Endodermal cell (in vitro differentiated cells): ENCODE results near the gene ROPN1L. TPM values are rescaled to one million over a fixed set of nuclear protein-coding genes. Genes with fewer than 3 reads are reported as not detected.

Source experiments
- DNase-seq: peaks from one replicate; pipeline ENCODE4 v3.0.0-alpha.2; 2017
- H3K27ac ChIP-seq: 2 replicates; pipeline ENCODE4 v1.5.1; 2013; ENCODE audit warnings: mild to moderate bottlenecking, low read depth, low read length, moderate library complexity
- H3K27me3 ChIP-seq: 2 replicates; pipeline ENCODE4 v1.6.1; 2013; ENCODE audit warnings: mild to moderate bottlenecking, low read length, moderate library complexity; ENCODE audit not compliant: insufficient read depth, control insufficient read depth, poor library complexity, severe bottlenecking
- H3K36me3 ChIP-seq: 2 replicates; pipeline ENCODE4 v1.7.0; 2013; ENCODE audit warnings: mild to moderate bottlenecking, low read length, moderate library complexity; ENCODE audit not compliant: control insufficient read depth, insufficient read depth
- H3K4me1 ChIP-seq: one replicate; pipeline ENCODE4 v1.7.0; 2013; ENCODE audit warnings: low read length; ENCODE audit not compliant: control insufficient read depth, insufficient read depth
- H3K4me3 ChIP-seq: 2 replicates; pipeline ENCODE4 v1.5.1; 2013; ENCODE audit warnings: mild to moderate bottlenecking, low read length, moderate library complexity
- H3K9ac ChIP-seq: 2 replicates; pipeline ENCODE4 v1.6.1; 2013; ENCODE audit warnings: mild to moderate bottlenecking, low read length, moderate library complexity; ENCODE audit not compliant: poor library complexity, severe bottlenecking; ENCODE audit errors: extremely low read depth
- H3K9me3 ChIP-seq: 2 replicates; pipeline ENCODE4 v1.6.1; 2013; ENCODE audit warnings: mild to moderate bottlenecking, low read length, moderate library complexity; ENCODE audit not compliant: control insufficient read depth
- H3K27ac Mint-ChIP-seq: 2 replicates; pipeline ENCODE4 v1.8.0; 2020; ENCODE audit warnings: mixed read lengths
- H3K27me3 Mint-ChIP-seq: 2 replicates; pipeline ENCODE4 v1.8.0; 2021; ENCODE audit warnings: mild to moderate bottlenecking, mixed read lengths; ENCODE audit not compliant: insufficient read depth
- H3K36me3 Mint-ChIP-seq: 2 replicates; pipeline ENCODE4 v1.8.0; 2020; ENCODE audit warnings: low read depth, mixed read lengths
- H3K4me1 Mint-ChIP-seq: 2 replicates; pipeline ENCODE4 v1.8.0; 2020; ENCODE audit warnings: mixed read lengths
- H3K4me3 Mint-ChIP-seq: 2 replicates; pipeline ENCODE4 v1.8.0; 2020; ENCODE audit warnings: mild to moderate bottlenecking, moderate library complexity, mixed read lengths
- H3K9me3 Mint-ChIP-seq: 2 replicates; pipeline ENCODE4 v1.8.0; 2020; ENCODE audit warnings: mild to moderate bottlenecking, mixed read lengths
- CTCF ChIP-seq: fragments of 200-600 bp; sonication (generic); conservative IDR thresholded peaks from 2 replicates; pipeline ENCODE4 v1.5.0; 2021; ENCODE audit warnings: antibody characterized with exemption, mild to moderate bottlenecking
- WGBS, 2 experiments: methylation state at CpG; one replicate each; pipeline versions ENCODE4 v1.1.5 to v1.1.7; 2013; ENCODE audit warnings: missing lambda C conversion rate in 2 of 2, mixed read lengths in 1 of 2; ENCODE audit not compliant: insufficient coverage in 1 of 2, insufficient read length in 1 of 2; 5-methylcytosine and 5-hydroxymethylcytosine counted together
- total RNA-seq, 2 donors: library from RNA; stranded (reverse); fragmentation: NEBNext Ultra II Directional in 1 of 2; extraction: Animal tissue kit (Norgen Biotek cat#: 25700) in 1 of 2; gene quantifications; 2 replicates in 1 of 2; 3 replicates in 1 of 2; pipeline ENCODE4 v1.2.1, GENCODE V29; 2021

ROPN1L gene
- total RNA-seq, 2 donors from 2014 or later = 0.70 TPM; not detected in 1

- H3K4me3 Mint-ChIP-seq = no peak overlapping the region
- peaks cover 26% of the 10 kb centered on the region for H3K27me3 Mint-ChIP-seq
- peaks cover 10% of the 10 kb centered on the region for H3K9me3 Mint-ChIP-seq
- peak overlapping the region; percentile 77 for H3K27ac Mint-ChIP-seq
- 54 to 74% methylated on average over 5 of the region's 5 CpGs for WGBS, 2 experiments
- H3K9me3 ChIP-seq = peaks cover 12% of the 10 kb centered on the region
- DNase-seq = peak; percentile 78
- H3K4me3 ChIP-seq = peak overlapping the region; percentile 56
- H3K27ac ChIP-seq = no peak overlapping the region
- peaks cover under 1% of the 10 kb centered on the region for H3K27me3 ChIP-seq
- peaks cover 52% of the 10 kb centered on the region for H3K4me1 Mint-ChIP-seq
- H3K4me1 ChIP-seq = no peaks in the 10 kb centered on the region
- TF ChIP-seq CTCF = no peak
- H3K9ac ChIP-seq = no peak overlapping the region
- no peaks in the 10 kb centered on the region for H3K36me3 ChIP-seq
- no peaks in the 10 kb centered on the region for H3K36me3 Mint-ChIP-seq
Measured at GRCh38 chr5:10484774-10485141, 43.1 kb downstream of the ROPN1L start.

- TF ChIP-seq CTCF = no peak
- Histone ChIP-seq H3K9me3 (peaks cover 12% of the 10 kb centered on the region), H3K36me3 (no peaks in the 10 kb centered on the region), H3K9ac (no peak overlapping the region), H3K4me1 (no peaks in the 10 kb centered on the region), H3K4me3 (peak overlapping the region; percentile 56), H3K27me3 (peaks cover 5% of the 10 kb centered on the region), H3K27ac (no peak overlapping the region)
- peaks cover 30% of the 10 kb centered on the region for H3K27me3 Mint-ChIP-seq
- H3K9me3 Mint-ChIP-seq = peaks cover 10% of the 10 kb centered on the region
- peaks cover 57% of the 10 kb centered on the region for H3K4me1 Mint-ChIP-seq
- no peaks in the 10 kb centered on the region for H3K36me3 Mint-ChIP-seq
- no peak overlapping the region for H3K4me3 Mint-ChIP-seq
- peak; percentile 91 for DNase-seq
- 51 to 66% methylated on average over 6 to 14 of the region's 14 CpGs for WGBS, 2 experiments
- peak overlapping the region; percentile 77 for H3K27ac Mint-ChIP-seq
Measured at GRCh38 chr5:10485142-10485795, 43.6 kb downstream of the ROPN1L start.

- H3K9me3 Mint-ChIP-seq = peaks cover 10% of the 10 kb centered on the region
Measured at GRCh38 chr5:10485897-10486296, 44.2 kb downstream of the ROPN1L start.

More at GRCh38 chr5:10485897-10486296, 44.2 kb downstream of the ROPN1L start:
- Histone ChIP-seq H3K9me3 (peaks cover 12% of the 10 kb centered on the region), H3K27ac (no peak overlapping the region), H3K4me3 (no peak overlapping the region), H3K36me3 (no peaks in the 10 kb centered on the region), H3K9ac (no peak overlapping the region), H3K27me3 (peaks cover 10% of the 10 kb centered on the region), H3K4me1 (no peaks in the 10 kb centered on the region)
- H3K36me3 Mint-ChIP-seq = no peaks in the 10 kb centered on the region
- WGBS, 2 experiments = 91 to 93% methylated on average over 6 to 10 of the region's 10 CpGs
- H3K4me3 Mint-ChIP-seq = no peak overlapping the region
- H3K27me3 Mint-ChIP-seq = peaks cover 32% of the 10 kb centered on the region
- TF ChIP-seq CTCF = no peak
- no peak for DNase-seq
- peaks cover 57% of the 10 kb centered on the region for H3K4me1 Mint-ChIP-seq
- H3K27ac Mint-ChIP-seq = peak overlapping the region; percentile 41
